PC-3 (cell line): ENCODE data around the gene ZBTB7C.

ENCODE experiments used
- CTCF ChIP-seq: fragments of 300-600 bp; sonication (generic); conservative IDR thresholded peaks from 2 replicates; pipeline ENCODE4 v1.5.1; 2017; ENCODE audit warnings: antibody characterized with exemption, low read depth, mild to moderate bottlenecking, low read length
- EZH2phosphoT487 ChIP-seq: fragments of 300-600 bp; sonication (generic); IDR thresholded peaks from 2 replicates; pipeline ENCODE4 v1.6.1; 2018; ENCODE audit warnings: mild to moderate bottlenecking, antibody characterized with exemption, low read length, borderline replicate concordance

DNA sequence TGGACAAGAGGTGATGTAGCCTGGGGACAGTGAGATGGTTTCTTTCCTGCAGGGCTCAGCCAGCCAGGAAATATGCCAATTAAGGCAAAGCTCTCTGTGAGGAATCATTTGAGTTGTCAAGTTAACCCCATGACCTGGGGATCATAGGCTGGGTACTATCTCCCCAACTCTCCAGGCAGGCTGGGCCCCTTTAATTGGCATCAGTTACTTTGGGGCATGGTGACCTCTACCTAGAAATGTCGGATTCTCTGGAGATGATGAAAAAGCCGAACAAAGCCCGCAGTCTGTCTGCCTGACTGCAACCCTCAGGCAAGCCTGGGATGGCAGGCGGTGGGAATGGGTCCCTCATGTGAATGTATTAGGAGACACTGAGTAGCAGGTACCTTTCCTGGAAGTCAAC is 285.2 kb downstream of the ZBTB7C start:
- TF ChIP-seq CTCF (no peak), EZH2phosphoT487 (no peak)
